PFSK-1 (cell line): Measurements from ENCODE around the gene CYSRT1.

Experiments
- POLR2AphosphoS5 ChIP-seq: IDR thresholded peaks from 2 replicates; pipeline ENCODE4 v1.6.1; 2012; ENCODE audit warnings: low read depth, mild to moderate bottlenecking, control low read depth, low read length, moderate library complexity
- REST ChIP-seq, 2 experiments: IDR thresholded peaks; 2 replicates each; pipeline versions ENCODE4 v1.6.1 to v1.8.0; 2011 to 2012; ENCODE audit warnings: low read depth in 2 of 2, low read length in 2 of 2, control low read depth in 1 of 2, inconsistent platforms in 1 of 2, mild to moderate bottlenecking in 1 of 2, moderate library complexity in 1 of 2; ENCODE audit not compliant: insufficient read depth in 1 of 2
- TAF1 ChIP-seq: IDR thresholded peaks from 2 replicates; pipeline ENCODE4 v1.6.1; 2012; ENCODE audit warnings: low read length, control low read depth, borderline replicate concordance; ENCODE audit not compliant: insufficient read depth

- TF ChIP-seq POLR2AphosphoS5, result no peak
- TF ChIP-seq TAF1, result no peak
- no peak for TF ChIP-seq REST (IDR thresholded peaks at IDR 0.05; ENCODE audit: insufficient read depth in 1 of 2, low read depth in 2 of 2, low read length in 2 of 2)
Observed at GRCh38 chr9:137186385-137186784, 38.6 kb upstream of the CYSRT1 start.
